Hematopoietic multipotent progenitor cell treated with erythropoietin and hydrocortisone succinate and interleukin-3 and kit ligand, for 8 days (in vitro differentiated cells): Measurements from ENCODE around the gene THSD7A.

ENCODE experiments used
- DNase-seq: peaks from one replicate; pipeline ENCODE4 v3.0.0-alpha.2; 2015

The THSD7A gene

GRCh38 chr7:11747715-11748485 lies 84.1 kb downstream of the THSD7A start:
- no peak for DNase-seq

DNA sequence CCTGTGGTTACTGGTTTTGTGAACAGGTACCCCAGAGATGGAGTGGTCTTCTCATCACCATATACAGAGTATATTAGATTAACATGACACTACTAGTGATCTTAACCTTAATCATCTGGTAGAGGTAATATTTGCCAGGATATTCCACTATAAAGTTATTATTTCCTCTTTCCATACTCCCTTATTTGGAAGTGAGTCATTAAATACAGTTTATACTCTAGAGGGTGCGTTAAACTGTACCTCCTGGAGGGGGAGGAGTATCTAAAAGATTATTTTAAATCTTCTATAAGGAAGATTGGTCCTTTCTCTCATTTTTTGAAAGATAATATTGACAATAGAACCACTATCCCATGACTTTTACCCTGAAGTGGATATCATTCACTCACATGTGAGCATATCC lies 85.4 kb downstream of the THSD7A start:
- no peak for DNase-seq

DNA sequence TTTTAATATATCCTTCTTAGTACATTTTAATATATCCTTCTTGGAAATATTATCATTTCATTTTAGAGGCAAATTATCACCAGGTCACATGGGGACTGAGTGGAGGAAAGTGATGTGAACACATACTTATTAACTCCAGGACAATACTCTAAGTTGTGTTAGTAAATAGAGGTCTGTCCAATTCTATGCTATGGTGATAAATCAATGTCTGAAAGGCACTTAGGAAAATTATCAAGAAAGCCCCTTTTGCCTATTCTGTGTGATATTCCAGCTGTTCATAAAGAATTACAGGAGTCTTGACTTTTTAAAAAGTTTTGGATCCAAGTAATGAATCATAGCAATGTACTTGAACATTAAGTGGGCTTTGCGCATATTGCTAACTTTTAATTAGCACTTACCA lies 88.5 kb downstream of the THSD7A start:
- no peak for DNase-seq

- no peak for DNase-seq
Measured at GRCh38 chr7:11743016-11743415, 89.0 kb downstream of the THSD7A start.

- no peak for DNase-seq
Measured at GRCh38 chr7:11742496-11742895, 89.5 kb downstream of the THSD7A start.

DNA sequence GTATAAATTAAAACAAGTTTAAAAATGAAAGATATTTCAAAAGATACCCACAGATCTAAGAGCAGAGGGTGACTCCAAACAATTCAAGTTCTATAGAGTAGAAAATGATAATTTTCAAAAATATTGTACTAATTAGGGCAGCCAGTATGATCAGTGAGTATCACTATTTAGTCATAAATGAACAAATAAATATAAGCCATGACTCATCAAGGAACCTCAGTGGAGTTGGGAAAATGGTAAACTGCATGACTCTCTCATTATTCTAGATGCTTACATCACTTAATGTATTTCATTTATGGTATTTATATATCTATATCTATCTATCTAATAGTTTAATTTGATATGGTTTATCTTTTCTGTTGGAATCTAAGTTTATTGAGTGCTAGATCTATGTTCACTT lies 94.3 kb downstream of the THSD7A start:
- no peak for DNase-seq

GRCh38 chr7:11732207-11732606 lies 99.8 kb downstream of the THSD7A start:
- no peak for DNase-seq

- DNase-seq: no peak
Measured at GRCh38 chr7:11730725-11731124, 101.3 kb downstream of the THSD7A start.

DNA sequence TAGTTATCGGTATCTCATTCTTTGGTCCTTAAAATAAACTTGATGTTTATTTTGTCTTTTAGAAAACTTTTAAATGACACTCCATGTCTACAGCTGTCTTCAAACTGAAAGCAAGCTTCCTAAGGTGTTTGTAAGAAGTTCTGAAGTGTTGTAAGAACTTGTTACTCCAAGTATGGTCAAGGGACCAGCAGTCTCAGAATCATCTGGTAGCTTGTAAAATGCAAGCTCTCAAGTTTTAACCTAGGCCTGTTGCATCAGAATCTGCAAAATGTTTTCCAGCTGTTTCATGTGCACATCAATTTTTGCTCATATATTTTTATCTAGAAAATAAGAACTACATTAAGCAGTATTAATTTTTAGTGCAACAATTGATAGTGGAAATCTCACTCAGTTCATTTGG lies 104.1 kb downstream of the THSD7A start:
- DNase-seq: no peak

GRCh38 chr7:11726794-11727155 lies 105.2 kb downstream of the THSD7A start:
- DNase-seq: no peak

GRCh38 chr7:11726001-11726793 lies 105.8 kb downstream of the THSD7A start:
- DNase-seq: no peak

DNA sequence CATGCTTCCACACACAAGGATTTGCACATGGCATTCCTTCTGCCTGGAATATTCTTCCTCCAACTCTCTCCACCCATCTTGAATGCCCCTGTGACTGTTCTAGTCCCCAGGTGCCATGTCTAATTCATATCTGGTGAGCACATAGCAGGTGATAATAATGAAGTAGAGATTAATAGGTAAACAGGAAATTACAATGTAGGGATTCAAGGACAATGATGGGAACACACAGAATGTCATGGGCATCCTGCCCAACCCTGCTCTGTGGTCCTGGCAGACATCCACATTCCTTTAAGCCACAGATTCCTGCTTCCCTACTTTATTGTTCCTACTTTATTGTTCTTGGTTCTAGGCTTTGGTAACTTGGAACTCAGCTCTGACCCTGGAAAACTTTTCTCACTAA lies 115.8 kb downstream of the THSD7A start:
- DNase-seq: no peak

DNA sequence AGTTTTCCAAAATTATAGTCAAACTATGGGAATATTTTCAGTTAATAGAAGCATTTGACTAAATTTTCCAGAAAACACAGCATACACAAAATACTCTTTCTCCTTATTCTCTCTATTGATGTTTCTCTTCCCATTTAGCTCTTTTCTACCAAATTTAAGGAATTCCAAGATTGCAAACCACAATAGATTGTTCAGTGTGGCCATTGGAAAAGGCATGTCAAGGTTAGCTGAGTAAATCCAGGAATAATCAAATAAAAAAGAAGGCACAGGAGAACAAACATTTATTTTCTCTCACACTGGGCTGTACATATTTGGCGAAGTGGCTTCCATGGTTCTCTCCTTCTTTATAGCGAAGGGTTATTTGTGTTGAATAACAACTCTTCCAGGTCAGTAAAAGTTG lies 117.3 kb downstream of the THSD7A start:
- DNase-seq: no peak

GRCh38 chr7:11714205-11714604 lies 117.8 kb downstream of the THSD7A start:
- DNase-seq: no peak

DNA sequence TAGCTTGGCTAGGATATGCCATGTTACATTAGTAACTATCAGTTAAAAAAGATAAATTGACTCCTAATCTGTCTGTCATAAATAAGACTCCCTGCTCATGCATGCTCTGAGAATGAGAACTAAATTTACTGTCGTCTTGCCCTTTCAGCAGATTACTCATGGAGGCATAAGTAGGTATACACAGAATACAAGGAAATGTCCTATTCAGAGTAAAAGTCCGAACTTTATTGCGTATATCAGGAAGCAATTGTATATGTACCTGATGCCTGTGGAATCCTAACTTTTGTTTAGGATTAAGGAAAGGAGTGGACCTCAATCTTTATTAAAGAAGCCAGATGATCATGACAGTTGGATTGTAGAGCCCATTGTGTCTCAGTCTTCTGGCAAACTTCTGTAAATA lies 118.6 kb downstream of the THSD7A start:
- no peak for DNase-seq

- DNase-seq: no peak
Measured at GRCh38 chr7:11710377-11710776, 121.6 kb downstream of the THSD7A start.

DNA sequence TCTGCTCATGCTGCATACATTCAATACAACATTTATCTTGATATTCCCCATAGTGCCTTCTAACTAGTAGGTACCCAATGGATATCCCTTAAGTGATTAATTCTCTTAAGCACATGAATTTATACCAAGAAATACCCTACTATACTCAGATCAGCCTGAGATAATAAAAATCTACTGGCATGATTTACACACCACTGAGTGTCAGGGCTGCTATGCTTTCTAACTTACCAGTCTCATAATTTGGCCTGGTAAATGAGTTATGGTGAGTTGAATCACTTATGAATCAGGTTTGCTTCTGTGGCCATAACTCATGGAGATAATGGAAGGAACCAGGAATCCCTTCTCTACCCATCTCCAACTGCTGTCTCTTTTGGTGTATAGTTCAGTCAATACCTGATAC lies 122.8 kb downstream of the THSD7A start:
- DNase-seq: no peak

GRCh38 chr7:11707606-11708193 lies 124.3 kb downstream of the THSD7A start:
- DNase-seq: no peak

DNA sequence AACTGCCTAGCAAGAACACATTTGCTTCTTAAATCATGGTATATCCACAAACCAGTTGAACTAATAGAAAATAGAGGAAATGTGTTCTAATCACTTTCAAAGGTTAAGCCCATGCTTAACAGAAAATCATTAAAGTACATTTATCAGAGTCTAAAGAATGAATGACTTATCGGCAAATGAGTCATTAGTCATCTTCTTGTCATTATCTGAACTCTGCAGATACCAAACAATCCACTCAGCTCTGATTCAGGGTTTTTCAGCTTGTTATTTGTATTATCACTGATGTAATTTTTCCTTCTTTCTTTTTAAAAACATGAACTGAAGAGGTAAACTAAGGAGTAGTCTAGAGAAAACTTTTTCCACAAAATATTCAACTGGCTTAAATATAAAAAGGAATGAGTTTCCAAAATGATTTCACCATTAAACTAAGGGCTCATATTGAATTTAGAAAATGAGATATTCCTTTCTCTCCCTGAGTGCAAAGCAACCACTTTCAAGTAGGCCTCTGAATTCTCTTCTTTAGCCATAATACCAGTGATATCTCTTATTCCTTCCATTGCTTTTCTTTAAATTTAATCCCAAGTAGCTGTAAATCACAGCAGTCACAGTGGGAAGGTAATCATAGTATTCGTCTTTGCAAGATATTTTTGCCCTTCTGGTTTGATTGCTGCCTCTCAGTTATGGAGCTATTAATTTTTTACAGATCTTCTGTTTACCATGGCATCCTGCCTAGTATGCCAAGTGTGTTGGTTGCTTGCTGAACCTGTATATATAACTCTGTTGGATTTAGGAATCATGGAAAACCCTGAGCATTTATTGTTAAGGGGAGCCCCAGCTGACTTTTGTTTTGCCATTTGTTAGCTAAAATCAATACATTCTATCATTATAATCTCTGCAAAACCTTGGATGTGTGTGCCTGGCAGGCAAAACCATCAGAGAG lies 125.1 kb downstream of the THSD7A start:
- DNase-seq: no peak

DNA sequence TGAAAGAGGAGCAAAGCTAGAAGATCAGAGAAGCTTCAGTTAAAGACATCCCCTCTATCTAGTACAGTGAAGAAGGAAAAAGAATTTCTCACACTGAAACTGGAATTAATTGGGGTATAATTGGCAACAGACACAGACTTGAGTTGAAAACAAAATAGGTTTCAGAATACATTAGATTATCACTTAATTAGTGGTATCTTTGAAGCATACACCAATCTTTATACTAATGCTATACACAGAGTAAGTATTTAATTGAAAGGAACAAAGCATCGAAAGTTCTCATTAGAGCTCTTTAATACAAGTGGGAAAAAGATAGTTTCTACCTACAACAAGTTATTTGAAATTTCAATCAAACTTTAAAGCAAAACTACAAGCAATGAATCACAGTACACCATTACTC lies 128.2 kb downstream of the THSD7A start:
- no peak for DNase-seq

DNA sequence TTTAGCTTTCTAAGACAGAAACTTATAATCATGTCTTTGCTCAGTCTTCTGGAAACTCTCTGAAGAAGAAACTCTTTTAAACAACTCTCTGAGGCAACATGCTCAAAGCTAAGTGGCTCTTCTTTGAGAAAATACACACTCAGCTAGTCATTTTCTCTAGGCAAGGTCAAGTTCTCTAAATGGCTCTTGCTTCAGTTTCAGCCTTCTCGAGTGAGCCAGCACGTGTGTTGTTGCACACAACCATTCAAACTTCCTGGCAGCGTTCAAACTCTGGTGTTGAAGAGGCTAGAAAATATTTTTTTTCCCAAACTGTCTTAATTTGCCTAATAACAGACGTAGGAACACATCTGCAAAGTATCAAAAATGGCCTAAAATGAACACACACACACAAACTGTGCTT lies 129.1 kb downstream of the THSD7A start:
- no peak for DNase-seq

DNA sequence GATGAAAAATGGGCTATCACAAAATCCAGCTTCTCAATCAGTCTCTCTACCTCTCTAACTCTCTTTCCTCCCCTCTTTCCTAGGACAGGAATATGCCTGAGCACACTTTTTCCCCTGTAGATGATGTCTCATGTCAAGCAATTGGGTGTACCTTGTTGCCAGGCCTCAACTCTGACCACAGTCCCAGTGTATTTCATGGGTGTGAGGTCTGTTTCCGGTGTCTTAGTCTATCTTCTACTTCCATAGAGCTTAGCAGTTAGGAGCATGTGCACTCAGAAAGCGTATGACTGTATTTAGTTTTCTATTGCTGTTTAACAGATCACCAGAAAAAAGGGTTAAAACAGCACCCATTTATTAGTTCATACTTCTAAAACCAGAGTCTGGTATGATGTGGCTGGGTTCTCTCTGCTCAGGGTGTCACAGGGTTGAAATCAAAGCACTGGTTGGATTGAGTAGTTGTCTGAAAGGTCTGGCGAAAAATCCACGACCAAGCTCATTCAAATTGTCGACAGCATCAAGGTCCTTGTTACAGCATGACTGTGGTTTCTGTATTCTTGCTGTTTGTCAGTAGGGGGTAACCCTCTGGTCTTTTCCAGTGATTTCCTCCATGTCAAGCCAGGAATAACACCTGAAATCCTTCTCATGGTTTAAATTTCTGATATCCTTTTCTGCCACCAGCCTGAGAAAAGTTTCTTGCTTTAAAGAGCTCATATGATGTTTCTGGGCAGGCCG lies 130.0 kb downstream of the THSD7A start:
- no peak for DNase-seq
